ENCODE data around the gene TMEM250.
"Not testable (repeated sequence)": the region's sequence is repeated elsewhere in the genome, so short reads cannot be mapped to it uniquely, and the experiment has no call there.

The TMEM250 gene

DNA sequence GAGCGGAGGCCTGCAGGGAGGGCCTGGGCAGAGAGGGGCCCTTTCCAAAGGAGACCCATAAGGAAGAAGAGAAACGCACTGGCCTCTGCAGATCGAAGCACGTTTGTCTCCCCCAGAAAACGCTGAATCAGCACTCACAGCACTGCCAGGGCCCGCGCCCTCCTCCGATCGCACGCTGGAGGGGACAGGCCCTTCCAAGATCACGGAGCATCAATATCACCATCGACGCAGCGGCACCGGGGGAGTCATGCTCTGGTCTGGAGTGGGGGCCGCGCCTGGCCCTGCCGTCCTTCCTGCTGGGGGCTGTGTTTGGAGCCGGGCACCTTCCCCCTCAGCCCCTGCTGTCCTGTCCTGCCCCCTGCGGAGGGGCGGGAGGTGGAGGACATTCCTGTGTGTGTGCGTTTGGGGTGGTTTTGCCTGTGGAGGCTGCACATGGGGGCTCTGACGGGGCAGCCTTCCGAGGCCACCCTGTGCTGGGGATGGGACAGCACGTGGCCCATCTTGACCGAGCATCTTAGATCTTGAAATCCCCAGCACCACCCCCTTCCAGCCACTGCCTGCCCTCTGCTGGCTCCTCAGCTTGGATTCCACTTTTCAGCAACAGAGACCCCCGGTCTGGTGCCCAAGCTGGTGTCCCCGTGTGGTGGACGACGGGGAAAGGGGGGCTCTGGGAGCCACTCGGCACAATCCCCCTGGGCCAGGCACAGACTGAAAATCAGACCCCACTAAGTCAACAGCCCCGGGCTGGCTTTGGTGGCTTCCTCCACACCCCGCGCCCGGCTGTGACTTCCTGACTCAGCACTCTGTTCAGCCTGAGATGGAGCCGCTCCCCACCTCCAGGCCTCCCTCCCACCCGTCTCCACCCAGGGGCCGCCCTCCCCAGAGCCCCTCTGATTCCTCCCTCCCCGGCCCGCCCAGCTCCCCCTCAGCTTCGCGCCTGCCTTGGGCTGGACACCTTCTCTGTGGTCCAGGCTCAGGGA lies 8.3 kb downstream of the TMEM250 start:
- DNase-seq: peak; percentile 76

DNA sequence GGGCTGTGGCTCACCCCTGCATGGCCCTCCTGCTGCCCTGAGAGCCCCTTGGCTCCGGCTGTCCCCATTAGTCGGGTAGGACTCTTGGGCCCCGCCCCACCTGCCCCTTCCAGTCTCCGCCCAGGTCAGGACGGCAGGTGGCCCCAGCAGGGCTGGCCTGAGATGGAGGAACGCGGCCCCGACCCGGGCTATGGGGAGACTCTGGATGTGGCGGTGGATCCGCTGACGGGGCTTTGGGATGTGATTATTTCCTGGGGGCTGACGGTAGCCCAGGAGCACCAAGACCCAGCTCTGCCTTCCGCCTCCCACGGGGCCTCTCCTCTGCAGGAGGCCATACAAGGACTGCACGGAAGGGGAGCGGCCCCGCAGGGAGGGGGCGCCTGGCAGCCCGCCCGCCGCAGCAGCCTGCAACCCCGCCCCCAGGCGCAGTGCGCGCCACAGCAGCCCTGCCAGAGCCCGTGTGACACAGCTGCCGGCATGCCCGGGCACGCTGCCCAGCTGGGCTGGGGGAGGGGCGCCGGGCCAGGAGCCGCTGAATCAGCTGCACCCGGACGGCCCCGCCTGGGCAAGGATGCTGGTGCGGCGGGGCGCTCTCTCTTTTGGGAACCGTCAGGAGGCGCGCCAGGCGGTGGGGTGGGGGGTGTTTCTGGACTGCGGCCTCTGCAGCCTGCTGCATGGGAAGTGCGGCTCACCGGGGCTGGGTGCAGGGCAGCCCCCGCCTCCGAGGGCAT lies 9.2 kb downstream of the TMEM250 start:
- DNase-seq: peak; percentile 97

DNA sequence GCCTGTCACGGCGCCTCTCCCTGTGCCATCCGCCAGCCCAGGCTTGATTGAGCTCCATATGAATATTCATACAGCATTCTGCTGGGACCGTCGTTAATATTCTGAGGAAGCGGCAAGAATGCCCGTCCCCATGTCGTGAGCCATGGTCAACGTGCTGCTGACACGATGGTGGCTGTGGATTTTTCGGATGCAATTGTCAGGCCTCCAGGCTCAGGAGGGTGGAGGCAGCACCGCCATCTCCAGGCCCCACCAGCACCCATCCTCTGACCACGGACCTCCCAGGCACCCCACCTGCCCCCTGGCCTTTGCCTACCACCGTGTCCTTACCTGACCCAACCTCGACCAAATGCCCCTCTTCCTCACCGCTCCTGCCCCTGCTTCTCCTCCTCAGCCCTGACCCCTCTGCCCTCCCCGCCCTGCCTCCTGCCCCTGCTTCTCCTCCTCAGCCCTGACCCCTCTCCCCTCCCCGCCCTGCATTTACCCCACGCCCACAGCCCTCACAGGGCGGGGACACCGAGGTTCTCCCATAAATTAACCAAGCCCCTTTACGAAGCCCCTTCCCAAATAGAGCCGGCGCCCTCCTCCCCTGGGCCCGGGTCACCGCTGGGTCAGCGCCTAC lies 9.9 kb downstream of the TMEM250 start:
- DNase-seq: no peak

DNA sequence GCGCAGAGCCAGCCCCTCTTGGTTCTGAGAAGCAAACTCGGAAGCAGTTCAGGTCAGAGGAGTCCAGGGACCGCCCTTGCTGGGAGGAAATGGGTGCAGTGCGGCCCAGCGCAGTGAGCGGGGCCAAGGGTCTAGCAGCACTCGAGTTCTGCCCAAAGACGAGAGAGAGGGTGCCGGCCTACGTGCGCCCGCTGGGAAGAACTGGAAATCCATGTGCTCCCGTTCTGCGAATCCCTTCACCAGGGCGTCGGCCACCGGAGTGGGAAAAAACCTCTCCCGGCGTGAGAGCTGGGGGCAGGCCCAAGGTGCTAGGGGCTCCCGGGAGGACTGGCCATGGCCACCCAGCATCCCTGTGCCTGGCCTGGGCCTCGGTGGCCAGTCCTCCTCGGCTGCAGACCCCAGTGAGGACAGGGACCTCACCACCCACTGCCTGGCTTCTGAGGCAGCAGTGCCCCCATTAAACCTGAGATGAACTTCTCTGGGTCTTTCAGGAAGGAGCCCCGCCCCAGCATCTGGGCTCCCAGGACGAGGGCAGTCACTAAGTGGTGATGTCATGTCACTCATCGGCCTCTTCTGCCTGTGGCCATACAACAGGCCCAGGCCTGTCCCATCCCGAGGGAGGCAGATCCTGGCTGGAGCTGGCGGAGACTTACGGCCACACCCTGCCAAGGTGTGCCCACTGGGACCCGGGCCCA lies 10.6 kb downstream of the TMEM250 start:
- peak; percentile 54 for DNase-seq

DNA sequence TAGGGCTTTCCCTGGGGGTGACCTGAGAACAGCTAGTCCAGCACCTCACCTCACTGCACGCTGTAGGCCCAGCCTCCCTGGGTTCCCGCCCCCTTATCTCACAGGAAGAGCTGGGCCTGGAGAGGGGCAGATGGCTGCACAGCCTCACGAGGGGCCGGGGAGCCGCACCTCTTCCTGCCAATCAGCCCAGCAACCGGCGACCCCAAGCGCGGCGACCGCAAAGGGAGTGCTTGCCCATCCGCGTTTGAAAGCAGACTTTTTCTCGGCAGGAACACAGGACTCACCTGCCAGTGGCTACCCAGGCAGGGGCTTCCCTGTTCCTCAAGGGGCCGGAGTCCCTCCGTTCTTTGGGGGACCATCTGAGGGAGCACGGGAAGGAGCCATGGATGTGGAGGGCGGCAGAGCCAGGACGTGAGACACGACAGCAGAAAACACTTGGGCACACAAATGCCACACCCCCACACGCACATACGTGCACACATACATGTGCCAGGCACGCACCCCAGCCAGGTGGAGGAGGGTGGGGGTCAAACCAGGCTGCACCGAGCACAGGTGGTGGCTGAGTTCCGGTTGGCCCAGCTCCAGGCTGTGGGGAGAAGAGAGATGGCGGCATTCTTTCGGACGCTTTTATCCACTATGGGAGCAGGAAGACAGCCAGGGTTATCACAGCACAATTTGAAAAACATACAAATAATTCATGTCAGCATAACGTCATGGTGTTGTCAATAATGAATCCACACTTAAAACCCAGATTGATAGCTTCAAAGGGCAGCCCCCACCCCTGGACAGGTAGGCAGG lies 11.3 kb downstream of the TMEM250 start:
- DNase-seq: peak; percentile 97

DNA sequence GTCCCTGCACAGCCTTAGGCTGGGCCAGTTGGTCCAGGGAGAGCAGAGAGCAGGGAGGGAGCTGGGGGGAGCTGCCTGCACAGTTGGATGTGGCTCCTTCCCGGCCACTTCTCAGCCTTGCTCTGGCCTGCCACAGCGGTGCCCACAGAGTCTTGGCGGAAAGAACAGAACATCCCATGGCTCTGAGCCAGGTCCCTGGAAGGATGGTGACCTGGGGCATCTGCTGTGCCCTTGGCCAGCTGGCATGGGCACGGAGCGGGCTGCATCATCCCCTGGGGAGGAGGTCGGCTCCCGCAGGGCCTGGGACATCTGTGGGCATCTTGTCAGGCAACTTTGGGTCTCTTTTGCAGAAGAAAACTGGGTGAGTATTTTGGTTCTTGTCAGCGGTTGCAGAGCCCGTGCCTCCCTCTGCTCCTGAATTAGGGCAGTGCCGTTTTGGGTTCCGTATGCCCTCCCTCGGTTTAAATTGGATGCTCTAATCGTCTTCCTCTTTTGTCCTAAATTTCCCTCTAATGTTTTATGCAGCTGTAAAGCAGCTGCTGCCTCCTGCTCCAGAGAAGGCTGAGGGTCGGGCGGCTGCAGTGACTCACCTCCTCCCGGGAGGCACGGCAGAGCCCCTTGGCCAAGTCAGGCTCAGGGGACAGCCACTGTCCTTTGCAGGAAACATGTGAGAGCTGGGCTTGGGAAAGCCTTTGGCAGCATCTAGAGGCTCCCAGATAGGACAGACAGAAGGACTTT lies 13.1 kb downstream of the TMEM250 start:
- no peak for DNase-seq

DNA sequence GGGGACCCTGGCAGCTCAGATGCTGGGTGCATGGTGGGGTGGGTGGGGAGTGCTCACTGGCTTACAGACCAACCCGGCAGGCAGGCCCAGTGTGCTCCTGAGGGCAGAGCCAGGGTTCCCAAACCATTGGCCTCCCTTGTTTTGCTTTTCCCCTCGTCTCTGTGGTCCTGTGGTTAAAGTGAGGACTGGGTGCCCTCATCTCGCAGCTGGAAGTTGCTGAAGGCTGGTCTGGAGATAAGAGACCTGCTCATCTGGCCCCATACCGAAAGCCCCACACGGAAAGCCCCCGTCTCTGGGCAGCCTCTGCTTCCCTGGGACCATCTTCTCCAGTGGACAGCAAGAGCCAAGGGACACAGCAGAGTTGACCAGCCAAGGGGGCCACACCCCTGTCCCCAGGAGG lies 13.8 kb downstream of the TMEM250 start:
- DNase-seq: peak; percentile 79

DNA sequence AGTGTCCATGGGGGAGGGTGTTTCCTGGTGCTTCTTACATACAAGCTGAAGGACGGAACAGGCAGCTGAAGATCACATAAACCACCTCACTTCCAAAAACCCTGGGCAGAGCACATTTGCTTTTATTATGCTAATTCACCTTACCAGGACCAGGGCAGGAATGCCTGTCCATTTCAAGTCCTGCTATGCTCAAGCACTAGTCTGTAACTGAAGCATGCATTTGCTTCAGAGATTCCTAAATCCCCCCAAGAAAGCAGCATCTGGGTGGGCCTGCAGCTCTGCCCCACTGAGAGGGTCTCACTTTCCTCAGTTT lies 14.2 kb downstream of the TMEM250 start:
- no peak for DNase-seq

DNA sequence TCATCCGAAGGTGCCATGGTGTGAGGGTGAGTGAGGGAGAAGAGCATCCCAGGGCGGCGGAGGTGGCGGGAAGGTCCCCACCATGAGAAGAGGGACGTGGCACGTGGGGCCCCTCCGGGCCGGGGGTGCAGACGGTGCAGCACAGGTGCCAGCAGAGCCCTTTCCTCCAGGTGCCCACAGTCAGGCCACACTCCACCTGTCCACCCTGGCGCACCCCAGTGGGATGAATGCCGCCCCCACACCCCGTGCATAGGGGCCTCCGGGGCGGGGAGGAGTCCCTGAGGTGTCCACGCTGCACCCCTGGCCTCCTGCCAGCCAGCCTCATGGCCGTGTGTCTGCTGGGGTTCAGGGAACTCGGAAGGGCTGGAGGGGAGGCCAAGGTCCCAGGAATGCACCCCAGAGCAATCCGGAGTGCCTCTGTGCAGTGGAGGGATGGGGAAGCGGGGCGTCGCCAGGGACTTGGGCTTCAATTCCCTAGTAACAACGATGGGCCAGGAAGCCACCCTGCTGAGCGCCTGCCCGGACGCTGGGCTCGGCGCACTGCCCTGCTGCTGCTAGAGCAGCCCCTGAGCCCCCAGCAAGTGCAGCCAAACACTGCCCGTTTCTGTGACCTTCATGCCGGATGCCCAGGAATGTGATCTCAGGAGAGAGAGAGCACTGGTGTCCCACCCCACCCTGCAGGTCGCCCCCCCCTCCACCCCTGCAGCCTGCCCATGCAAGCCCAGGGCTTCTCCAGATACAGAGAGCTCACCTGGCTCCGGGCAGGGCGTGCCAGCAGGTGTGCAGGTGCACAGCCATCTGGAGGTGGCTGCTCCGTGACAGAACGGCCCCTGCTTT lies 14.8 kb downstream of the TMEM250 start:
- DNase-seq: no peak

DNA sequence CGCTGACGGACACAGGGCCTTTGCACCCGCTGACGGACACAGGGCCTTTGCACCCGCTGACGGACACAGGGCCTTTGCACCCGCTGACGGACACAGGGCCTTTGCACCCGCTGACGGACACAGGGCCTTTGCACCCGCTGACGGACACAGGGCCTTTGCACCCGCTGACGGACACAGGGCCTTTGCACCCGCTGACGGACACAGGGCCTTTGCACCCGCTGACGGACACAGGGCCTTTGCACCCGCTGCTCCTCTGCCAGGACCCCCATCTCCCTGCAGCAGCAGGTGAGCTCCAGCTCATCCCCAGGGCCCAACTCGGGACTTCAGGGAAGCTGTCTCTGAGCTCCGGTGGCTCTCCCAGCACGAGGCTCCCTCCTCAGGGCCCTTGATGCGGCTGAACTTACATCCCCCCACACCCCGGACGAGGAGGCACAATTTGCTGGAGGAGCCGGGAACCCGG lies 17.0 kb downstream of the TMEM250 start:
- not testable (repeated sequence) for DNase-seq

DNA sequence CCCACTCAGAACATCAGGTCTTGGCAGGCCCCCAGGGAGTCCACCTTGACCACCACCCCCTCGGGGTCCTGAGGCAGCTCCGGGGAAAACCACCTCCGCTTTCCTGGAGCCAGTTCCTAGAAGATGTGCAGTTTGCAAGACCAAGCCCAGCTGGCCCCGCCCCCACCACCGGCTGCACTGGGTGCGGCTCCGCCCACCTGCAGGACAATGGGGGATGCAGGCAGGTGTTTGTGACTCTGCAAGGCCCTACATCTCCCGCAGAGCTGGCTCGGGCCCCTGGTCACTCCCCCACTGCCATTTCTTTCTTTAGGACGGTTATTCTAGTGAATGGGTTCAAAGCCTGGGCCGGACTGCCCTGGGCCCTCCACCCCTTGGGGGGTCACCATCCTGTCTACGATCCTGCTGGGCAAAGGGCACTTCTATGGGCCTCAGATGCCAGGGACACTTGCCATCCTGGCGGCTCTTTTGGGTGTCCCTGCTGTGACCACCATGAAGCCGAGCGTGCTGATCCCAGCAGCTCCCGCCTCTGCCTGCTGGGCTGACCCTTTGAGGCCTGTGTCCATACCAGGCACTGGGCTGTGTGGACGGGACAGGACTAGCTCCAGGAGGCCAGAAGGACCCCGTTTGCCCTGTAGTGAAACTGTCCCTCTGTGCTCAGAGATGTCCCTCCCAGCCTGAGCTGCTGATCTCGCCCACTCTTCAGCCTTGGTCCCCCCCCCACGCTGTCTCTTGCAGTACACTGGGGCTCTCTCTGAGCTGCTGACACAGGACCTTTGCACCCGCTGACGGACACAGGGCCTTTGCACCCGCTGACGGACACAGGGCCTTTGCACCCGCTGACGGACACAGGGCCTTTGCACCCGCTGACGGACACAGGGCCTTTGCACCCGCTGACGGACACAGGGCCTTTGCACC lies 17.7 kb downstream of the TMEM250 start:
- no peak for DNase-seq

DNA sequence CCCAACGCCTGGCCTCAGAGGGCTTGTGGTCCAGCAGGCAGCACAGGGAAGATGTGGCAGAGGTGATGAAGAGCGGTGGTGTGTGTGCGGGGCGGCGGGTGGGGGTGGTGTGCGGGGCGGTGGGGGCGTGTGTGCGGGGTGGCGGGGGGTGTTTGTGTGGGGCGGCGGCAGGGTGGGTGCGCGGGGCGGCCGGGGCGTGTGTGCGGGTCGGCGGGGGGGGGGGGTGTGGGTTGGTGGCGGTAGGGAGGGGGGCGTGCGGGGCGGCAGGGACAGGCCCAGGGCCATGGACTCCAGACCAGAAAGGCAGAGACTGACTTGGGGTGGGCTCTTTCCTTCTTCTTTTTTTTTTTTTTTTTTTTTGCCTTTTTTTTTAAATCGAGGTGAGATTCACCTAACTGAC lies 19.1 kb downstream of the TMEM250 start:
- no peak for DNase-seq

DNA sequence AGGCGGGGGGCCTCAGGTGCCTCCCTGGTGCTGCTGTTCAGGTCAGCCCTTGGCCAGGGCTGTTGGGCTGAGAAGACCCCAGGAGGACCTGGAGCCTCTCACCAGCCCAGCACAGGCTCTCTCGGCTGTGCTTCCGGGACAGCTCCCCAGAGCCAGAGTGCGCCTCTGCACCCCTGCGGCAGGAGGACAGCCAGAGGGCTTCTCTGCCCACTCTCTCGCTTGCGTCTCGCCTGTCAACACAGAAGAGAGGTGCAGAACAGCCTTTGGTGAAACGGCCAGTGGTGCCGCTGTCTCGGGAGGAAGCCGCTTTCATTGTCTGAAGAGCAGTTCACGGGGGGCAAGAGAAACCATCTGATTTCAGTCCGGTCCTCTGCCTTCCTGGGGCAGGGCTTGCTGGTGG lies 19.8 kb downstream of the TMEM250 start:
- DNase-seq: peak; percentile 60

DNA sequence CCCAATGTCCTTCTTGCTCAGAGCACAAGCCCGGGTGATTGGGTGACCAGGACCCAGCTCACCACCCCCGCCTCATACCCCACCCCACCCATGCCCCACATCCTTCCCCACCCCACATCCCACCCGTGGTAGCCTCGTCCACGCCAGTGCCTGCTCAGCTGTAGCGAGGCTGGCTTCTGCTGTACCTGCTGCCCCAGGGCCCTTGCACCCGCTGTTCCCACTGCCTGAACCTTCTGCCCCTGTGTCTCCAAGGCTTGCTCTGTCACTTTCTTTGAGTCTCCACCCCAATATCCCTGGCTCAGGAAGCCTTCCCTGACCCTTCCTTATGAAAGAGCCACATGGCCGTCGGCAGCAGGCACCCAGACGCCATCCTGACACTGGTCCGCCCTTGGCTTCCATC lies 20.5 kb downstream of the TMEM250 start:
- no peak for DNase-seq

DNA sequence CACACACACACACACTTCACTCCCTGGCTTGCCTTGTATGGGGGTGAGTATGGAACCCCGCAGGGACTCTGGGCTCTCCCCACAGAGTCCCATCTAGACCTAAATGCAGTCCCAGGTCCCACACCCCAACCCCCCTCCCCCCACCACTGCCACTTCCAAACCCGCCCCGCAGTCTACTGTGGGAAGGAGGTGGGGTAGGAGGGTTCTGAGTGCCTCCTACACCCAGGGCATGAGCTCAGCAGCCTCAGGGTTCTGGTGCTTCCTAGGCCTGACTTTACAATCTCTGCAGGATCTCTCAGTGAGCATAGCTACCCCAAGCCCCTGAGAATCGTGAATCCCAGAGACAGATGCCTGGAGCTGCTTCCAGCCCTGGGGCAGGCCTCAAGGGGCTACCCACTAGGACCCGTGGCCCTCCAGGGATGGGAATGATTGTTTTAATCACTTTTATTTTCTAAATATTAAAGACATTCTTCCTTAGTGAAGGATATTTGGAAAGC lies 22.1 kb downstream of the TMEM250 start:
- DNase-seq: no peak

DNA sequence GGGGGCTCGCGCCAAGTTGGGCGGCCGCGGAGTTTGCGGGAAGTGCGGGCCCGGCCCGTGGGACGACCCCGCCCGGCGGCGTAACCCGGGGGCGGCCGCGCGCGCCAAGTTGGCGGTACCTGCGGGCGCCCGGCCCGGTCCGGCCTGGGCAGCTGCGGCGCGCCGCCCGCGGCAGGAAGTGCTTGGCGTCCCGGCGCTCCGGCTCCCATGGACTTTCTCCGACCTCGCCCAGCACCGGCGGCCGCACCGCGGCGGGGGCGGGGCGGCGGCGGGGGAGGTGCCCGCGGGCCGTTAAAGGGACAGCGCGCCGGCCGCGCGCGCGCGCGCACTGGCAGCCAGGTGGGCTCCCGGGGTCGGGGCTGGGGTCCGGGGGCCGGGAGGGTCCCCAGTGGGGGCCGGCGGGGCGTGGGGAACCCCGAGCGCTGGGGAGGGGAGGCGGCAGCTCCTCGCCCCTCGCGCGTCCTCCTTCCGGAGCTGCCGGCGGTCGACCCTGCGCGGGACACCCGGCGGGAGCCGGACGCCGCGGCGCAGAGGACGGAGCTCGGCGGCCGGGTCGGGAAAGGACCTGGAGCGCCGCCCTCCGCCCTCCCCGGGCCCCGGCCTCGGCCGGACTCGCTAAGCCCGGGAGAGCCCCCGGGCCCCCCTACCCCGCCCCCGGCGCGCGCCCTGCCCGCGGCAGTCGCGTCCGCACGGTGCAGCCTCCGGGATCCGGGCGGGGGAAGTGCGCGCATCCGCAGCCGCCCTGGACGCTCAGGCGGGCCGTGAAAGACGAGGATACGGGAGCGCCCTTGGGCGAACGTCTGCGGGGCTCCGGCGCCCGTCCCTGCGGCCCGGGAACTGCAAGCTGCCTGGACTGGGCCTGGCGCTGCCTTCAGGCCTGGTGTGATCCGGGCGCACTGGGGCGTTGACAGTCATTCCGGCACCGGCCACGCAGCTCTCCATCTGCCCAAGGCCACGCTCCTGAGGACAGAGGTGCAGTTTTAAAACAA lies 23.3 kb downstream of the TMEM250 start, which contains the start of gene NACC2:
TSS of gene NACC2 (minus strand) at position 220 of the 989 bp plus-strand sequence. CDS start 44,768 bp downstream, outside the sequence.
- peak; percentile 75 for DNase-seq

All from hematopoietic multipotent progenitor cell treated with erythropoietin and hydrocortisone succinate and interleukin-3 and kit ligand, for 4 days (in vitro differentiated cells).